ENCODE measurements around the gene STX8. TPM values are rescaled to one million over a fixed set of nuclear protein-coding genes. Genes with fewer than 3 reads are reported as not detected.

Gene STX8
- total RNA-seq, 2 donors from 2014 or later: 57.3 to 73.8 TPM

- Mint-ChIP-seq H3K9me3 (no peaks in the 10 kb centered on the region), H3K27me3 (no peaks in the 10 kb centered on the region), H3K36me3 (ENCODE audit: low read depth) (no peaks in the 10 kb centered on the region), H3K4me1 (peaks cover 21% of the 10 kb centered on the region), H3K27ac (peak overlapping the region; percentile 22), H3K4me3 (no peak overlapping the region)
- no peak for ATAC-seq (replicated peaks)
Observed at GRCh38 chr17:9256751-9257629, 318.6 kb downstream of the STX8 start.

- H3K4me1 Mint-ChIP-seq: peaks cover 21% of the 10 kb centered on the region
- no peaks in the 10 kb centered on the region for H3K9me3 Mint-ChIP-seq
- no peak overlapping the region for H3K4me3 Mint-ChIP-seq
- H3K27me3 Mint-ChIP-seq: no peaks in the 10 kb centered on the region
- H3K36me3 Mint-ChIP-seq (ENCODE audit: low read depth): no peaks in the 10 kb centered on the region
- H3K27ac Mint-ChIP-seq: no peak overlapping the region
- ATAC-seq (replicated peaks): no peak
Observed at GRCh38 chr17:9256361-9256750, 319.3 kb downstream of the STX8 start.

GRCh38 chr17:9255833-9256232, 319.8 kb downstream of the STX8 start:
- no peak for ATAC-seq (replicated peaks)
- Mint-ChIP-seq H3K4me1 (peaks cover 21% of the 10 kb centered on the region), H3K27ac (no peak overlapping the region), H3K27me3 (no peaks in the 10 kb centered on the region), H3K36me3 (ENCODE audit: low read depth) (no peaks in the 10 kb centered on the region), H3K4me3 (no peak overlapping the region), H3K9me3 (no peaks in the 10 kb centered on the region)

- H3K27ac Mint-ChIP-seq: no peak overlapping the region
- H3K4me3 Mint-ChIP-seq: no peak overlapping the region
- no peak for ATAC-seq (replicated peaks)
- peaks cover 21% of the 10 kb centered on the region for H3K4me1 Mint-ChIP-seq
- no peaks in the 10 kb centered on the region for H3K27me3 Mint-ChIP-seq
- H3K9me3 Mint-ChIP-seq: no peaks in the 10 kb centered on the region
- H3K36me3 Mint-ChIP-seq (ENCODE audit: low read depth): no peaks in the 10 kb centered on the region
Observed at GRCh38 chr17:9254841-9255240, 320.8 kb downstream of the STX8 start.

GRCh38 chr17:9253308-9253707, 322.3 kb downstream of the STX8 start:
- Mint-ChIP-seq H3K4me1 (peaks cover 16% of the 10 kb centered on the region), H3K27me3 (no peaks in the 10 kb centered on the region), H3K4me3 (peak overlapping the region; percentile 64), H3K27ac (peak overlapping the region; percentile 59), H3K9me3 (no peaks in the 10 kb centered on the region), H3K36me3 (ENCODE audit: low read depth) (no peaks in the 10 kb centered on the region)
- no peak for ATAC-seq (replicated peaks)

- Mint-ChIP-seq H3K36me3 (ENCODE audit: low read depth) (no peaks in the 10 kb centered on the region), H3K27me3 (no peaks in the 10 kb centered on the region), H3K9me3 (no peaks in the 10 kb centered on the region), H3K27ac (peak overlapping the region; percentile 39), H3K4me1 (peaks cover 13% of the 10 kb centered on the region), H3K4me3 (no peak overlapping the region)
- no peak for ATAC-seq (replicated peaks)
Observed at GRCh38 chr17:9251273-9251672, 324.3 kb downstream of the STX8 start.

- Mint-ChIP-seq H3K9me3 (no peaks in the 10 kb centered on the region), H3K4me3 (no peak overlapping the region), H3K27ac (no peak overlapping the region), H3K36me3 (ENCODE audit: low read depth) (no peaks in the 10 kb centered on the region), H3K27me3 (no peaks in the 10 kb centered on the region), H3K4me1 (peaks cover 13% of the 10 kb centered on the region)
- no peak for ATAC-seq (replicated peaks)
Observed at GRCh38 chr17:9249245-9249953, 326.2 kb downstream of the STX8 start.

- no peaks in the 10 kb centered on the region for H3K9me3 Mint-ChIP-seq
- H3K4me3 Mint-ChIP-seq: no peak overlapping the region
Observed at GRCh38 chr17:9247401-9247938, 328.1 kb downstream of the STX8 start.

GRCh38 chr17:9244066-9245052, 331.3 kb downstream of the STX8 start:
- H3K4me1 Mint-ChIP-seq: no peaks in the 10 kb centered on the region
- H3K27ac Mint-ChIP-seq: no peak overlapping the region
- no peaks in the 10 kb centered on the region for H3K9me3 Mint-ChIP-seq

More at GRCh38 chr17:9247401-9247938, 328.1 kb downstream of the STX8 start:
- no peak overlapping the region for H3K27ac Mint-ChIP-seq
- H3K36me3 Mint-ChIP-seq (ENCODE audit: low read depth): no peaks in the 10 kb centered on the region
- ATAC-seq (replicated peaks): no peak
- no peaks in the 10 kb centered on the region for H3K27me3 Mint-ChIP-seq
- H3K4me1 Mint-ChIP-seq: no peaks in the 10 kb centered on the region

GRCh38 chr17:9242983-9243382, 332.6 kb downstream of the STX8 start:
- Mint-ChIP-seq H3K4me3 (no peak overlapping the region), H3K27ac (no peak overlapping the region), H3K4me1 (peaks cover 5% of the 10 kb centered on the region), H3K27me3 (no peaks in the 10 kb centered on the region), H3K36me3 (ENCODE audit: low read depth) (no peaks in the 10 kb centered on the region), H3K9me3 (no peaks in the 10 kb centered on the region)
- ATAC-seq (replicated peaks): no peak

More at GRCh38 chr17:9244066-9245052, 331.3 kb downstream of the STX8 start:
- Mint-ChIP-seq H3K27me3 (no peaks in the 10 kb centered on the region), H3K36me3 (ENCODE audit: low read depth) (no peaks in the 10 kb centered on the region), H3K4me3 (no peak overlapping the region)
- no peak for ATAC-seq (replicated peaks)

- Mint-ChIP-seq H3K4me3 (no peak overlapping the region), H3K4me1 (peaks cover 5% of the 10 kb centered on the region), H3K9me3 (no peaks in the 10 kb centered on the region), H3K36me3 (ENCODE audit: low read depth) (no peaks in the 10 kb centered on the region), H3K27me3 (no peaks in the 10 kb centered on the region), H3K27ac (no peak overlapping the region)
- ATAC-seq (replicated peaks): no peak
Observed at GRCh38 chr17:9242497-9242881, 333.1 kb downstream of the STX8 start.

- H3K4me1 Mint-ChIP-seq: peaks cover 5% of the 10 kb centered on the region
Observed at GRCh38 chr17:9241774-9242496, 333.7 kb downstream of the STX8 start.

GRCh38 chr17:9241371-9241712, 334.3 kb downstream of the STX8 start:
- Mint-ChIP-seq H3K27me3 (no peaks in the 10 kb centered on the region), H3K4me3 (peak overlapping the region; percentile 11), H3K36me3 (ENCODE audit: low read depth) (no peaks in the 10 kb centered on the region), H3K27ac (no peak overlapping the region), H3K9me3 (no peaks in the 10 kb centered on the region), H3K4me1 (peaks cover 5% of the 10 kb centered on the region)
- ATAC-seq (replicated peaks): no peak

More at GRCh38 chr17:9241774-9242496, 333.7 kb downstream of the STX8 start:
- Mint-ChIP-seq H3K27ac (no peak overlapping the region), H3K9me3 (no peaks in the 10 kb centered on the region), H3K4me3 (no peak overlapping the region), H3K36me3 (ENCODE audit: low read depth) (no peaks in the 10 kb centered on the region), H3K27me3 (no peaks in the 10 kb centered on the region)
- no peak for ATAC-seq (replicated peaks)

Data from activated T-helper 17 cell treated with anti-CD3 and anti-CD28 coated beads, Interleukin-2, amount 50 U/mL, for 72 hours (primary cell).